GM21390 (cell line): ENCODE measurements around the gene CALHM2.

Experiments
- ATAC-seq: cut with Tn5 transposase; IDR thresholded peaks from one replicate; pipeline ENCODE4 v1.9.1; 2021; ENCODE audit not compliant: unreplicated experiment

Gene CALHM2

DNA sequence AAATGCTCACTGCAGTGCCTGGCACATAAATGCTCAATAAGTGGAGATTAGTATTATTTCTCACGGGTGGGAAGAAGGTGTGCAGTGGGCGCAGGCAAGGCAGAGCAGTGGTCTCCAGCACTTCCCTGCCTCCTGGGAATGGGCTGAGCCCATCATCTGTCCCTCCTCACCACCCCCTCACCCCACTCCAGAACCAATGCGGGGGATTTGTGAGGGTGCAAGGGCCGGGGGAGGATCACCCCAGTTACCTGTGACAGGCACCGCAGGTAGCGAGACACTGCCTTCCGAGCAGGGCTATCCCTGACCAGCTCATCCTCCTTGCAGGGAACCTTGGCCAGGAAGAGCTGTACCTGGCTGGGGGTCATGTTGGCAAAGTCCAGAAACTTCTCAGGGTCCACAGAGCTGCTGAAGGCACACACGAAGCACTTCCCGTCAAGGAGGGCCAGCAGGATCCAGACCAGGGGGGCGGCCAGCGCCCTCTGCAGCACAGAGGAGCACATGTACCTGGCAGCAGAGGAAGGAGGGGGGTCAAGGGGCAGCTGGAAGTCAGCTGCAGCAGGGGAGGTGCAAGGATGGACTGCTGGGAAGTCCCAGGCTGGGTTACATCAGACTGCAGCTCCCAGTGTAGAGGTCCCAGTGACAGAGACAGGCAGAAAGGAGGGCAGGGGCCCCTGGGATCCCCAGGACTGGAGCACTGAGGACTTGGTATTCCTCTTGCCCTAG lies 24.0 kb upstream of the CALHM2 start:
- ATAC-seq: no peak

DNA sequence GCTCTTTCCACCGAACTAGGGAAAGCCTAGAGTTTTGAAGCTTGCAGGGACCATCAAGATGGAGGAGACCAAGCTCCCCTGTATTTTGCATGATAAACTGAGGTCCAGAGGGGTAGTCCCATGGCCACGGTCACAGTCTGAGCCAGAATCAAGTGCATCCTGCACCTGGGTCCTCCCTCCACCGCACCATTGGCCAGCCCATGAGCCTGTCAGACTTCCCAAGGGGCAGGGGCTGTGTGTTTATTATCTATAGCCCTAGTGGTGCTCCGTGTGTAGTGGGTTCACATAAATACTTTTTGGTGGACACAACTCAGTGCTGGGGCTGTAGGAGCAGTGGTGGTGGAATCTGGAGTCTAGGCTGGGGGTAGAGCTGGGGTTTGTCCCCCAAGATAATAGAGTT lies 23.3 kb upstream of the CALHM2 start:
- ATAC-seq: no peak

GRCh38 chr10:103474077-103474476 lies 21.9 kb upstream of the CALHM2 start:
- ATAC-seq: no peak

- ATAC-seq: no peak
Measured at GRCh38 chr10:103473261-103473671, 21.1 kb upstream of the CALHM2 start.

DNA sequence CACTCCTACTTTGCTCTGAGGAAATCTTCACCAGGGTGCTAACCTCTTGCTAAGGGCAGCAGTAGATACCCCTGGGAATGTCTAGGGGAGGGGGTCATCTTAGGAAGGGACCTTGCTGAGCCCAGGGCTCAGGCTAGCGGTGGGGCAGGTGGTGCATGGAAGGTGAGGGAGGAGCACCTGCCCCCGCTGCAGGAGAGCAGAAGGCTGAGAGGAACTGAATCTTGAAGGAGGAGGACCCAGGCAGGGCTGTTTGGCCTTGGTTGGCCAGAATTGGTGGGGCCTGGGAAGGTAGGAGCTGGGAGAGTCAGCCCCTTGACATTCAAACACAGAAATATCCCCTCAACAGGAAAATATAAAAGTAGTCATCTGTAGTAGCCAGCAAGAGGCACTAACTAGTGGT lies 19.8 kb upstream of the CALHM2 start:
- no peak for ATAC-seq

- ATAC-seq: peak; percentile 80
Measured at GRCh38 chr10:103470761-103471653, 18.8 kb upstream of the CALHM2 start.

DNA sequence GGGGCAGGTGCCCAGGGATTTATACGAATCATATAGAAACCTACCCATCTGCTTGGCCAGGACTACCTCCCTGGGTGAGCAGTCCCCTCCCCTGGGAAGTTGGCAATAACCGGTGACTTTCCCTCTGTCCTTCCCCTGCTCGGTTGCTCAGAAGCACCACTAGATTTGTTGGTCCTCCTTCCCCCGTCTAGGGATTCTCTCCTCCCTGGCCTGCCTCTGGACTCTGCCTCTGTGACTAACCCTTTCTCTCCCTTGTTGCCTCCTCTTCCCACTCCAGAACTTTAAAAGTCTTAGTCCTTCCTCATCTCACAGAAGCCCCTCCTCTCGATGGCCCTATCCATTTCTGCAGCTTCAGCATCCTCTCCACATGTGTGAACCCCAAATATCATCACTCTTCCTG lies 17.0 kb upstream of the CALHM2 start:
- no peak for ATAC-seq

DNA sequence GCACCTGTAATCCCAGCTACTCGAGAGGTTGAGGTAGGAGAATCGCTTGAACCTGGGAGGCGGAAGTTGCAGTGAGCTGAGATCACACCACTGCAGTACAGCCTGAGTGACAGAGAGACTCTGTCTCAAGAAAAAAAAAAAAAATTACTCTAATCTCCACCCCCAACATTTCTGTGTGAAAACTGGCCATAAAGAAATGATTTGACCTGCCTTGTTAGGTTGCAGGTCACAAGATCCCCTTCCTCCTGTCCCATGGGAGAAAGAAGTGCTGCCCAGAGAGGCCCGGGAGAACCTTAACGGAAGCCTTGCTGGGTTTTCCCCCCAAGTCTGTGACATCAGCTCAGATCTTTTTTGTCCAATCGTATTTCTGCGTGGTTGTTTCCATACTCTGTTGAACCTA lies 15.2 kb upstream of the CALHM2 start:
- ATAC-seq: no peak

DNA sequence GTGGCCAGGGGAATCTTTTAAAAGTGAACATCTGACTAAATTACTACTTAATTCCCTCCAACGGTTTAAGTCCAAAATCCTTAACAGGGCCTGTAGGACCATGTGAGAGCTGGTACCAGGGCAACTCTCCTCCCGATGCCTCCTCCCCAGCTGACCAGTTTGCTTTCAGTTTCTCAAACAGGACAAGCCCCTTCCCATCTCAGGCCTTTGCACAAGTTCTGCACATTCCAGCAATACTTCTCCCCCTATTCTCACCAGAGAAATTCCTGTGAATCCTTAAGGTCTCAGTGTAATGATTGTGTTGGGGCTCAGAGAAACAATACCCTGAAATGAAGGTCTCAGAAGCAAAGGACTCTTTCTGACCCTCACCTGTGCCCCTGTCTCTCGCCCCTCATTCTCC lies 14.6 kb upstream of the CALHM2 start:
- ATAC-seq: no peak

DNA sequence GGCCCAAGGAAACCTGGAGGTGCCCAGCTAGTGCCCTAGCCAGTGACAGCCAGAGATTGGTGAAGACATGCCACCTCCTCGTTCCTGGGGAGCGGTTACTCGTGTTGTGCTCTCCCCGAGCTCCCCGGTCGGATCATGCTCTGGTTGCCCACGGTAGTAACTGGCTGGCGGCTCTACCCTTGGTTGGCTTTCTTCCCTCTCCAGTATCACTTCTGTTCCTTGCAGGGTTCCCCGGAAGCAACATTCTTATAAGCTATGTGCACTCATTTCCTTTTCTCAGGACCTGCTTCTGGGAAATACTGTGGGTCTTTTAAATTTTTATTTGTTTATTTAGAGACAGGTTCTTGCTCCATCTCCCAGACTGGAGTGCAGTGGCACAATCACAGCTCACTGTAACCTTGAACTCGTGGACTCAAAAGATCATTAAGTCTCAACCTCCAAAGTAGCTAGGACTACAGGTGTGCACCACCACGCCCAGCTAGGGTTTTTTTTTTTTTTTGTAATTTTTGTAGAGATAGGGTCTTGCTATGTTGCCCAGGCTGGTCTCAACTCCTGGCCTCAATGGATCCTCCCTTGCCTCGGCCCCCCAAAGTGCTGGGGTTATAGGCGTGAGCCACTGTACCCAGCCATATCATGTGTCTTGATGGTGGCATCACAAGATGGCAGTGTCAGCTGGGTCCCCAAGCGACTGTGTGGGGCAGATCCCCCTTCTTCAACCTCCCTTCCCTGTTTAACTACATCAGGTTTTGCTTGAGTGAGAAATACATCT lies 13.4 kb upstream of the CALHM2 start:
- no peak for ATAC-seq

- ATAC-seq: no peak
Measured at GRCh38 chr10:103463499-103463898, 11.3 kb upstream of the CALHM2 start.

DNA sequence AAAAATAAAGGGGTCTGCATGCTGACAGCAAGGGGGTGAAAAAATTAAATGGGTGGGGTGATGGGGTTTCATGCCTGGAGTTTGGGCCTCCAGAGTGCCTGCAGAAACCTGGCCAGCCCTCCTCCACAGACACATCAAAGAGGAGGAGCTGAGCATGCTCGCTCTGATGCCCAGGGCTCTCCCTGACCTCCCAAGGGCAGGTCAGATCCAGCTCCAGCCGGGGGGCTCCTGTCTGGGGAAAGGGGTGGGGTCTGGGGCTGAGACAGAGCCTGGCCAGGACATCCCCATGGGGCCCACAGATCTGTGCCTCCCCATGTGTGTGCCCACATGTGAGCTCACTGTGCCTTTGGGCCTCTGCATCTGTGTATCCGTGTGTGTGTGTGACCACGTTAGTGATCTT lies 7.4 kb upstream of the CALHM2 start:
- no peak for ATAC-seq

DNA sequence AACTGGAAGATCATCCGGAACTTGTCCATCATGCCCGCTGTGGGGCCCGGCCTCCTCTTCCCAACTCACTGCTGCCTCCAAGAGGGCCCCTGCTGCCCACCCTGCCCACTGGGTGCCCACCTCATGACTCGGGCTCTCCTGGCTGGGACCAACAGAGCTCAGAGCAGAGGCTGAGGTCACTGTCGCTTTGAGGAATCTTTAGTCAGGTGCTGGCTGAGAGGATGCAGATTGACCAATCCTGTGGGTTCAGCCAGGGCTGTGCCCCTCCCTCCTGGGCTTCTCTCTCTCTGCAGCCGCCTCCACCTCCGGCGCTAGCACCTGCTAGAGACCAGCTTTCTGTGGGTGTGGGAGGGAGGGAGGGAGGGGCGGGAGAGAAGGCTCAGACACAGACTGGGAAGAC lies 6.5 kb upstream of the CALHM2 start, which contains the start of gene CALHM1:
Gene CALHM1 (minus strand): TSS at position 181 of the 400 bp plus-strand sequence. CDS start 149 bp downstream, at position 32.
- no peak for ATAC-seq

DNA sequence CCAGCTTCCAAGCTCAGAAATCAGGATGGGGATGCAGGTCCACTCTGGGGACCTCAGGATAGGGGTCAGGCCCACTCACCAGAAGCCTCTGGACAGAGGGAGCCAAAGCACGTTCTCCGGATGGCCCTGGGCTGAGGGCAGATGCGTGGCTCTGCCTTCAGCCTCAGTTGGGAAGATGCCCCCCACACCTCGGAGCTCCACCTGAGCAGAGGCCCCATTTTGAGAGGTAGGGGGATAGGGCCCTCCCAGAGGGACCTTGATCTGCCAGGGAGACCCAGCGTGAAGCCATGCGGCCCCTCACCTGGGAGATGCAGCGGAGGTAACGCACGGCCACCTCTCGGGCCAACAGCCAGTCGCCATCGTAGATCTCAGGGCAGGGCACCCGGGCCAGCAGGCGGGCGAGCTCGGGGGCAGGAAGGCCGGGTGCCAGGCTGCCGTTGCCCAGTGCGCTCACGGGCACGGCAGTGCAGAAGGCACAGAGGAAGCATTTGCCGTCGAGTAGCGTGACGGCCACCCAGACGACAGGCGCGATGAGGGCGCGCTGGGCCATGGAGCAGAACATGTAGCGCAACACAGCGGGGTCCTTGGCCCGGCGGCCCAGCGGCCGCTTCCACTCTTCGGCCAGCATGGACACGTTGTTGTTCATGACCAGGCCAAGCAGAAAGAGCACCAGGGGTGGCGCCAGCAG lies 5.9 kb upstream of the CALHM2 start:
- ATAC-seq: no peak

DNA sequence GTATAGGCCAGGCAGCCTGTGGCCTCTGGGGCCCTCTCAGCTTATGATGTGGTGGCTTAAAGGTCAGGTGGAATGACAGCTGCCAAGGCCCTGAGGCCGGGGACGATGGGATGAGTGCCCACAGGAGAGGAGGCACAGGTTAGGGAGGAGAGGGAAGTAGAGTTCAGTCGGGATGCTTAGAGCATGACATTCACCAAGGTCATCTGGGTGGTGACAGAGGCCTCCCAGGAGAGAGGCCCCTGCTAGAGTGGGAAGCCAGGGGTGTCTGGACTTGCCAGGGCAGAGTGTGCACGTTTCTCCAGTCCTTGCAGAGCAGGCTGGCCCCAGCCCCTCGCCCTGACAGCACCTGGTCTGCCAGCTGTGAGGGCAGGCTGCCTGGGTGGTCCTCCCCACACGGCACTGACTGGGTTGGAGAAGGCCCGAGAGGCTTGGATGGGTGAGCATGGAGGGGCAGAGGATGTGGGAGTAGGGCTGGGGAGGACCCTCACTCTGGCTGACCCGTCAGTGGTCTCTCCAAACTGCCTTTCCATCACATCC lies 5.1 kb upstream of the CALHM2 start:
- no peak for ATAC-seq

DNA sequence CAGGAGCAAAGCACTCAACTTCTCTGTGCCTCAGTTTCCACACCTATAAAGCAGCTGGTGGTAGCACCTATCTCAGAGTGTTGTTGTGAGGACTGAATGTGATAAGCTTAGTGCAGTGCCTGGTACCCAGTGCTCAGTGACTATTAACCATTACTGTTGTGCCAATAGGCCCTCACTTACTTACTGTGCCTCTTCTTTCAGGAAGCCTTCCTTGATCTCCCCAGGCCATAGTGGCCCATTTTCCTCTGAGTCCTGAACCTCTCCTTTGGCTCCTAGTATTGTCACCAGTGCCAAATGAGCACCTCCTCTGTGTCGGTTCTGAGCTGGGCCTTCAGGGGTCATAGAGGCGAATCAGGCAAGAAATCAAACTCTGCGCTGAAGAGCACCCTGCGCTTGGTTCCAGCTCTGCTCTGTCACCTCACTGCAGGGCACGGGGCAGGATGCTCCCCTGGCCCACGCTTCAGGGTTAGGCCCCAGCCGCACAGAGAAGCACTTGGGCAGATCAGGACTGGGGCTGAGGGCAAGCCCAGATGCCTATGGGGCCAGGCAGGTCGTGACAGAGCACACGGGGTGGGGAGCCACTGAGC lies 4.0 kb upstream of the CALHM2 start:
- ATAC-seq: no peak

GRCh38 chr10:103455235-103455634 lies 3.1 kb upstream of the CALHM2 start:
- ATAC-seq: no peak

- ATAC-seq: no peak
Measured at GRCh38 chr10:103454026-103454425, 1.9 kb upstream of the CALHM2 start.

GRCh38 chr10:103452506-103453230 lies 498 bp upstream of the CALHM2 start:
- no peak for ATAC-seq
